Naive B cell (primary cell): ENCODE measurements around the gene LYRM9. TPM values are rescaled to one million over a fixed set of nuclear protein-coding genes. Genes with fewer than 3 reads are reported as not detected.
"Not testable (repeated sequence)": the region's sequence is repeated elsewhere in the genome, so short reads cannot be mapped to it uniquely, and the experiment has no call there.

Experiments used
- ATAC-seq, 2 donors: fragments of 150-1000 bp; cut with Tn5 transposase; 2 replicates each; pipeline ENCODE4 v1.10.0; 2021; ENCODE audit warnings: low read depth in 2 of 2, mild to moderate bottlenecking in 2 of 2, moderate library complexity in 2 of 2
- DNase-seq: peaks from one replicate; pipeline ENCODE4 v3.0.0; 2022
- H3K27ac Mint-ChIP-seq, 6 donors: one replicate each; pipeline ENCODE4 v1.8.0; 2020 to 2022; ENCODE audit warnings: mild to moderate bottlenecking in 6 of 6, mixed read lengths in 6 of 6, moderate library complexity in 5 of 6, inconsistent platforms in 2 of 6
- H3K27me3 Mint-ChIP-seq, 3 donors: one replicate each; pipeline ENCODE4 v1.8.0; 2021 to 2022; ENCODE audit warnings: mixed read lengths in 3 of 3, mild to moderate bottlenecking in 1 of 3
- H3K36me3 Mint-ChIP-seq, 2 donors: one replicate each; pipeline ENCODE4 v1.8.0; 2020 to 2022; ENCODE audit warnings: mixed read lengths in 2 of 2, inconsistent platforms in 1 of 2, mild to moderate bottlenecking in 1 of 2
- H3K4me1 Mint-ChIP-seq, 3 donors: one replicate each; pipeline ENCODE4 v1.8.0; 2020 to 2022; ENCODE audit warnings: mixed read lengths in 3 of 3, inconsistent platforms in 1 of 3, mild to moderate bottlenecking in 1 of 3, moderate library complexity in 1 of 3
- H3K4me3 Mint-ChIP-seq, 8 donors: one replicate each; pipeline ENCODE4 v1.8.0; 2020 to 2022; ENCODE audit warnings: mild to moderate bottlenecking in 8 of 8, mixed read lengths in 8 of 8, moderate library complexity in 8 of 8, inconsistent platforms in 2 of 8
- H3K9me3 Mint-ChIP-seq, 7 donors: one replicate each; pipeline ENCODE4 v1.8.0; 2020 to 2022; ENCODE audit warnings: mixed read lengths in 7 of 7, mild to moderate bottlenecking in 5 of 7, inconsistent platforms in 2 of 7, moderate library complexity in 1 of 7
- polyA plus RNA-seq, 6 donors: library from polyadenylated mRNA; unstranded; fragments of 300-500 nt; fragmentation: Illumina TruSeq; gene quantifications; one replicate each; pipeline ENCODE4 v1.2.3, GENCODE V29; 2021; ENCODE audit warnings: low read depth in 6 of 6

The LYRM9 gene
- polyA plus RNA-seq, 6 donors from 2014 or later: 16.7 to 29.0 (median 25.3) TPM

DNA sequence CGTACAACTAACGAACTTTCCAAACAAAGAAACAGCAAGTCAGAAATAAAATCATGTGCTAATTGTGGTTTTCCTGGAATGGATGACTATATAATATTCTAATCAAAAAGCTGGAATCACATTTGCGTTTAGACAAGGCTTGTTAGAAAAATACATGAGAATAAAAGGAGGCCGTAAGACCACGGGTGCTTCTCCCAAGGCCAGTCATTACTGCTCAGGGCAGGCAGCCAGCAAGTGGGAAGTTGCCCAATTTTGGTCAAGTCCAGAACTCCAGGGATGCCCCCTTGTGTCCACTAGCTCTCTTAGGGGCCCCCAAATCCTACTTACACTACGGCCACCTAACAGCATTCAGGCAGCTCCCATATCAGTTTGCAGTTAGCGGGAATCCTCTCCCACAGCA, 25.9 kb upstream of the LYRM9 start:
- ATAC-seq (no peak), DNase-seq (no peak)
- H3K4me1 Mint-ChIP-seq: no peaks in the 10 kb centered on the region
- peaks cover 10 to 19% (median 18%) of the 10 kb centered on the region in 3 donors for H3K27me3 Mint-ChIP-seq
- no peak overlapping the region for H3K4me3 Mint-ChIP-seq
- H3K9me3 Mint-ChIP-seq: no peaks in the 10 kb centered on the region
- no peak overlapping the region for H3K27ac Mint-ChIP-seq
- H3K36me3 Mint-ChIP-seq: no peaks in the 10 kb centered on the region

DNA sequence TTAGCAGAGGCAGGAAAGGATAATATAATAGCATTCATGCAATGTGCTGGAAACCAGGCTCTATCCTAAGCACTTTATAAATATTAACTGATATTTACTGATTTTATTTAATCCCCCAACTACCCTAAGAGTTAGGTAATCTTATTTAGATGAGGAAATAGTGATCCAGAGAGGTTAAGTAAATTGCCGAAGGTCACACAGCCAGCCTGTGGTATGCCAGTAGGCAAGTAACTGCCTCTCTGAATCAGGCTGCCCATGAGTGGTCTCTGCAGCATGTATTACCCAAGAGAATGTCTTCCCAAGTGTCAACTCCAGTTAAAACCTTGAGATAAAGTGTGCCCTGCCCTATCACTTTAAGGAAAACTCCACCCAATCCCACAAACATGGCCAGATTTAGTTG, 25.3 kb upstream of the LYRM9 start:
- H3K27ac Mint-ChIP-seq: no peak overlapping the region

GRCh38 chr17:27917000-27917399, 23.8 kb upstream of the LYRM9 start:
- DNase-seq: no peak
- Mint-ChIP-seq H3K27ac (no peak overlapping the region), H3K9me3 (peaks cover 0 to 5% (median 0%) of the 10 kb centered on the region in 7 donors), H3K36me3 (no peaks in the 10 kb centered on the region), H3K4me1 (no peaks in the 10 kb centered on the region), H3K27me3 (peaks cover 10 to 29% (median 28%) of the 10 kb centered on the region in 3 donors), H3K4me3 (no peak overlapping the region)
- no peak for ATAC-seq

More for the DNA sequence above, 25.3 kb upstream of the LYRM9 start:
- H3K27me3 Mint-ChIP-seq: peaks cover 10 to 22% (median 19%) of the 10 kb centered on the region in 3 donors
- H3K4me1 Mint-ChIP-seq: no peaks in the 10 kb centered on the region
- DNase-seq (no peak), ATAC-seq (no peak)
- no peaks in the 10 kb centered on the region for H3K9me3 Mint-ChIP-seq
- no peaks in the 10 kb centered on the region for H3K36me3 Mint-ChIP-seq
- H3K4me3 Mint-ChIP-seq: no peak overlapping the region

- H3K27ac Mint-ChIP-seq: no peak overlapping the region
Observed at GRCh38 chr17:27915709-27916108, 22.5 kb upstream of the LYRM9 start.

GRCh38 chr17:27914382-27914781, 21.2 kb upstream of the LYRM9 start:
- Mint-ChIP-seq H3K4me3 (no peak overlapping the region), H3K27ac (no peak overlapping the region), H3K36me3 (no peaks in the 10 kb centered on the region), H3K27me3 (peaks cover 12 to 24% (median 19%) of the 10 kb centered on the region in 3 donors), H3K4me1 (no peaks in the 10 kb centered on the region), H3K9me3 (peaks cover 0 to 5% (median 0%) of the 10 kb centered on the region in 7 donors)
- ATAC-seq (no peak), DNase-seq (no peak)

More at GRCh38 chr17:27915709-27916108, 22.5 kb upstream of the LYRM9 start:
- Mint-ChIP-seq H3K27me3 (peaks cover 10 to 25% (median 24%) of the 10 kb centered on the region in 3 donors), H3K9me3 (peaks cover 0 to 5% (median 0%) of the 10 kb centered on the region in 7 donors), H3K4me3 (no peak overlapping the region), H3K36me3 (no peaks in the 10 kb centered on the region), H3K4me1 (no peaks in the 10 kb centered on the region)
- no peak for ATAC-seq
- DNase-seq: no peak

GRCh38 chr17:27912964-27913363, 19.8 kb upstream of the LYRM9 start:
- no peak for ATAC-seq
- Mint-ChIP-seq H3K27ac (no peak overlapping the region), H3K4me1 (no peaks in the 10 kb centered on the region), H3K27me3 (peaks cover 14 to 24% (median 19%) of the 10 kb centered on the region in 3 donors), H3K9me3 (peaks cover 0 to 5% (median 0%) of the 10 kb centered on the region in 7 donors), H3K4me3 (no peak overlapping the region), H3K36me3 (no peaks in the 10 kb centered on the region)
- DNase-seq: no peak

- not testable (repeated sequence) for H3K4me1 Mint-ChIP-seq, ATAC-seq, DNase-seq, H3K4me3 Mint-ChIP-seq, H3K9me3 Mint-ChIP-seq, H3K36me3 Mint-ChIP-seq, H3K27ac Mint-ChIP-seq
- H3K27me3 Mint-ChIP-seq: peaks cover 18 to 26% (median 19%) of the 10 kb centered on the region in 3 donors
Observed at GRCh38 chr17:27912299-27912698, 19.1 kb upstream of the LYRM9 start.

DNA sequence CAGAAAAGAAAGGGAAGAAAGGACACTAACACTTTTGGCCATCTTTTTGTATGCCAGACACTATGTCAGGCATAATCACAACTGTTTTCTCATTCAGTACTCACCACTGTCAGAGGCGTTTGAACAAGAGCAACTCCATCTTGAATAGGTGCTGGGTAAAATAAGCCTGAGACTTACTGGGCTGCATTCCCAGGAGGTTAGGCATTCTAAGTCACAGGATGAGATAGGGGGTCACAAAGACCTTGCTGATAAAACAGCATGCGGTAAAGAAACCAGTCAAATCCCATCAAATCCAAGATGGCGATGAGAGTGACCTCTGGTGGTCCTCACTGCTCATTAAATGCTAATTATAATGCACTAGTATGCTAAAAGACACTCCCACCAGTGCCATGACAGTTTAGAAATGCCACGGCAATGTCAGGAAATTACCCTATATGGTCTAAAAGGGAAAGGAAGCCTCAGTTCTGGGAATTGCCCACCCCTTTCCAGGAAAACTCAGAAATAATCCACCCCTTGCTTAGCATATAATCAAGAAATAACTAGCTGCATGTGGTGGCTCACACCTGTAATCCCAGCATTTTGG, 14.9 kb upstream of the LYRM9 start:
- DNase-seq (no peak), ATAC-seq (no peak)
- Mint-ChIP-seq H3K27ac (no peak overlapping the region), H3K9me3 (peaks cover 0 to 5% (median 0%) of the 10 kb centered on the region in 7 donors), H3K27me3 (peaks cover 25 to 49% (median 36%) of the 10 kb centered on the region in 3 donors), H3K36me3 (no peaks in the 10 kb centered on the region), H3K4me1 (no peaks in the 10 kb centered on the region), H3K4me3 (no peak overlapping the region)

- Mint-ChIP-seq H3K9me3 (no peaks in the 10 kb centered on the region), H3K4me1 (no peaks in the 10 kb centered on the region), H3K4me3 (no peak overlapping the region), H3K27ac (peak overlapping the region in 1 of 6 donors; percentile 29), H3K27me3 (peaks cover 25 to 42% (median 30%) of the 10 kb centered on the region in 3 donors), H3K36me3 (no peaks in the 10 kb centered on the region)
- DNase-seq (no peak), ATAC-seq (no peak)
Observed at GRCh38 chr17:27906623-27907022, 13.5 kb upstream of the LYRM9 start.

DNA sequence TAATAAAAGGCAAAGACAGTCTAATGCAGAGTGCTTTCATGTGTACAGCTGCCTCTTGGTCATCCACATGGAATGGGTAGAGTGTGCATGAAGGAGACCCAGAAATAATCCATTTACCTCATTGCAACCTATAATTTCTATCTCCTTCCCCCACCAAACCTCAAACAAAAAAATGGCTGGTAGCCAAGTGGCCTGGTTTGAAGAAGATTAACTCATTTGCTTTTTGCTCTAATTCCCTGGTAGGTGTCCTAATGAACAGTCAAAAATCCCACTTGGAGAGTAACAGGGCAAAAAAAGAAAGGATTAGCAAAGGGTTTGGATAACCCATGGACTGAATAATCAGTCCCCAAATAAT, 13.0 kb upstream of the LYRM9 start:
- Mint-ChIP-seq H3K36me3 (no peaks in the 10 kb centered on the region), H3K4me1 (no peaks in the 10 kb centered on the region), H3K4me3 (no peak overlapping the region), H3K27me3 (peaks cover 25 to 42% (median 30%) of the 10 kb centered on the region in 3 donors), H3K27ac (no peak overlapping the region), H3K9me3 (no peaks in the 10 kb centered on the region)
- DNase-seq (no peak), ATAC-seq (no peak)

GRCh38 chr17:27905447-27906225, 12.5 kb upstream of the LYRM9 start:
- peaks cover 0 to 2% (median 0%) of the 10 kb centered on the region in 7 donors for H3K9me3 Mint-ChIP-seq
- no peak overlapping the region for H3K4me3 Mint-ChIP-seq
- peaks cover 25 to 42% (median 30%) of the 10 kb centered on the region in 3 donors for H3K27me3 Mint-ChIP-seq
- H3K4me1 Mint-ChIP-seq: no peaks in the 10 kb centered on the region
- no peaks in the 10 kb centered on the region for H3K36me3 Mint-ChIP-seq
- no peak for ATAC-seq
- DNase-seq: no peak
- H3K27ac Mint-ChIP-seq: no peak overlapping the region

- peaks cover 0 to 2% (median 0%) of the 10 kb centered on the region in 7 donors for H3K9me3 Mint-ChIP-seq
- no peaks in the 10 kb centered on the region for H3K36me3 Mint-ChIP-seq
- no peaks in the 10 kb centered on the region for H3K4me1 Mint-ChIP-seq
- DNase-seq (no peak), ATAC-seq (no peak)
- H3K27me3 Mint-ChIP-seq: peaks cover 25 to 42% (median 30%) of the 10 kb centered on the region in 3 donors
- H3K27ac Mint-ChIP-seq: no peak overlapping the region
- H3K4me3 Mint-ChIP-seq: no peak overlapping the region
Observed at GRCh38 chr17:27904534-27905446, 11.6 kb upstream of the LYRM9 start.

GRCh38 chr17:27904114-27904513, 10.9 kb upstream of the LYRM9 start:
- H3K36me3 Mint-ChIP-seq: no peaks in the 10 kb centered on the region

More at GRCh38 chr17:27904114-27904513, 10.9 kb upstream of the LYRM9 start:
- Mint-ChIP-seq H3K27me3 (peaks cover 26 to 42% (median 32%) of the 10 kb centered on the region in 3 donors), H3K9me3 (peaks cover 0 to 2% (median 0%) of the 10 kb centered on the region in 7 donors), H3K4me3 (no peak overlapping the region), H3K27ac (no peak overlapping the region), H3K4me1 (no peaks in the 10 kb centered on the region)
- DNase-seq: no peak
- ATAC-seq: no peak
